Small intestine (tissue), 16 donors: ENCODE data around the gene EIF4A3. TPM values are rescaled to one million over a fixed set of nuclear protein-coding genes. Genes with fewer than 3 reads are reported as not detected.

Experiments
- DNase-seq, 2 donors: peaks; one replicate each; pipeline versions ENCODE4 v3.0.0 to v3.0.0-alpha.2; 2013
- FAIRE-seq: peaks from 2 replicates; lab custom pipeline; 2012; peaks lifted over from hg19 to GRCh38; lab: Jason Lieb, UNC
- H3K27ac ChIP-seq, 3 donors: one replicate each; pipeline ENCODE4 v1.5.1; 2013; ENCODE audit warnings: low read length in 2 of 3, mild to moderate bottlenecking in 2 of 3, control low read depth in 1 of 3, inconsistent platforms in 1 of 3, low read depth in 1 of 3, moderate library complexity in 1 of 3
- H3K27me3 ChIP-seq, 3 donors: one replicate each; pipeline ENCODE4 v1.6.1; 2013; ENCODE audit warnings: low read length in 3 of 3, inconsistent platforms in 1 of 3; ENCODE audit not compliant: control insufficient read depth in 3 of 3, insufficient read depth in 3 of 3
- H3K36me3 ChIP-seq, 3 donors: one replicate each; pipeline ENCODE4 v1.6.1; 2013; ENCODE audit warnings: low read length in 3 of 3, inconsistent platforms in 1 of 3, low read depth in 1 of 3, mild to moderate bottlenecking in 1 of 3, moderate library complexity in 1 of 3; ENCODE audit not compliant: control insufficient read depth in 3 of 3, insufficient read depth in 2 of 3
- H3K4me1 ChIP-seq, 3 donors: one replicate each; pipeline ENCODE4 v1.6.1; 2013; ENCODE audit warnings: low read length in 2 of 3, inconsistent platforms in 1 of 3, low read depth in 1 of 3, mild to moderate bottlenecking in 1 of 3, moderate library complexity in 1 of 3; ENCODE audit not compliant: control insufficient read depth in 3 of 3, insufficient read depth in 2 of 3
- H3K4me3 ChIP-seq, 3 donors: one replicate each; pipeline ENCODE4 v1.5.1; 2013; ENCODE audit warnings: low read length in 3 of 3, control low read depth in 1 of 3, inconsistent platforms in 1 of 3, low read depth in 1 of 3, mild to moderate bottlenecking in 1 of 3, moderate library complexity in 1 of 3
- H3K9me3 ChIP-seq, 2 donors: one replicate each; pipeline ENCODE4 v1.6.1; 2013; ENCODE audit warnings: low read depth in 1 of 2, low read length in 1 of 2; ENCODE audit not compliant: control insufficient read depth in 2 of 2, insufficient read depth in 1 of 2
- WGBS, 3 donors: extraction: QIAGEN DNeasy Blood & Tissue Kit; methylation state at CpG; one replicate each; pipeline ENCODE4 v1.1.7; 2013; 5-methylcytosine and 5-hydroxymethylcytosine counted together
- long read RNA-seq, 10 donors: transcript quantifications; one replicate each; lab custom pipeline, GENCODE V29; 2026
- polyA plus RNA-seq, 4 donors: library from polyadenylated mRNA; stranded (reverse) in 3 of 4; unstranded in 1 of 4; fragments of 200-250 nt in 3 of 4; fragments of 120-200 nt in 1 of 4; gene quantifications; one replicate each; pipeline versions ENCODE4 v1.2.1 to v1.2.3, GENCODE V29; 2013
- donor health status: healthy with polysubstance abuse.
- donor health status: control.
- donor health status: control.
- donor health status: Bipolar disorder and iron deficiency.
- donor health status: healthy.

Gene EIF4A3
- 10 to 100 TPM; 47.2 to 88.2 (median 67.3) TPM for polyA plus RNA-seq
- long read RNA-seq, donor 1: 0 reads
- long read RNA-seq, donor 2, transcript EIF4A3-201 (12 exons, 1,734 nt): major isoform, 14 of 15 reads
- long read RNA-seq, donor 2, partial matches to known transcripts: 0 of 15 reads
- long read RNA-seq, donor 2, other reads (novel, unspliced or antisense): 0 of 15 reads
- long read RNA-seq, donor 3, transcript EIF4A3-201 (12 exons, 1,734 nt): major isoform, 12 of 18 reads
- long read RNA-seq, donor 3, partial matches to known transcripts: 0 of 18 reads
- long read RNA-seq, donor 3, other reads (novel, unspliced or antisense): 0 of 18 reads
- long read RNA-seq, donor 4, partial matches to known transcripts: 0 of 1 reads
- long read RNA-seq, donor 4, other reads (novel, unspliced or antisense): 0 of 1 reads
- long read RNA-seq, donor 5, transcript EIF4A3-201 (12 exons, 1,734 nt): major isoform, 8 of 10 reads
- long read RNA-seq, donor 5, partial matches to known transcripts: 0 of 10 reads
- long read RNA-seq, donor 5, other reads (novel, unspliced or antisense): 0 of 10 reads
- long read RNA-seq, donor 6, transcript EIF4A3-201 (12 exons, 1,734 nt): major isoform, 23 of 25 reads
- long read RNA-seq, donor 6, partial matches to known transcripts: 0 of 25 reads
- long read RNA-seq, donor 6, other reads (novel, unspliced or antisense): 0 of 25 reads
- long read RNA-seq, donor 7, transcript EIF4A3-201 (12 exons, 1,734 nt): major isoform, 29 of 41 reads
- long read RNA-seq, donor 7, partial matches to known transcripts: 10 of 41 reads
- long read RNA-seq, donor 7, other reads (novel, unspliced or antisense): 0 of 41 reads
- long read RNA-seq, donor 8, partial matches to known transcripts: 0 of 4 reads
- long read RNA-seq, donor 8, other reads (novel, unspliced or antisense): 0 of 4 reads
- long read RNA-seq, donor 9, transcript EIF4A3-201 (12 exons, 1,734 nt): major isoform, 9 of 10 reads
- long read RNA-seq, donor 9, partial matches to known transcripts: 0 of 10 reads
- long read RNA-seq, donor 9, other reads (novel, unspliced or antisense): 0 of 10 reads
- long read RNA-seq, donor 10, transcript EIF4A3-201 (12 exons, 1,734 nt): major isoform, 38 of 47 reads
- long read RNA-seq, donor 10, partial matches to known transcripts: 6 of 47 reads
- long read RNA-seq, donor 10, other reads (novel, unspliced or antisense): 0 of 47 reads

DNA sequence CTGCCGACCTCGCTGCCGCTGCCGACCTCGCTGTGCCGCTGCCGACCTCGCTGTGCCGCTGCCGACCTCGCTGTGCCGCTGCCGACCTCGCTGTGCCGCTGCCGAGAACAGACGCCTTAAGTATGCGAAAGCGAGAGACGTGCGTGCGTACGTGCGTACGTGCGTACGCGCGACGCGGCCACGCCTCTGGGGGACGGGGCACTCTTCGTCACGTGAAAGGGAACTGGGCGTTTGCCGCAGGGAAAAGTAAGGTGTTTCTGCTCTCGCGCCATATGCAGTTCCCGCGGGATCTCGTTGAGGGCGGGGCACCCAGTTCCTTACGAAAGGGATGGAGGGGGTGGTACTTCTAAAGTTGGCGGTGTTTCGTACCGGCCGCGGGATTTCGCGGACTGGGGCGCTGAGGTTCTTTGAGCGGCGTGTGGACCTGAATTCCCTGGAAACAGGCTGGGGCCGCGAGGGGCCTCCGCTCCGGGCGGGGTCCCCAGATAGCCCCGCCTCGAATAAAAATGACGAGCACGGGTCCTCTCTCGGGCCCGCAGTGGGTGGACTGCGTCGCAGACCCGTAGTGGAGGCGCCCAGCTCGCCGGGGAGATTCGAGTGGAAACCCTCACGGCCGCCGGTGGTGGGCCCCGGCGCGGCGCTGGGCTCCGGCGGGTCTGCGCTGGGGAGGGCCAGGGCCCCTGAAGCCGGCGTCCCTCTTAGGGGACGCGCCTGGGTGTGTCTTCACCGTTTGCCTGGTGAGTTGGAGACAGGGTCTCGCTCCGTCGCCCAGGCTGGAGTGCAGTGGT, at the start of gene EIF4A3:
Gene EIF4A3, minus strand, starts transcription at position 94 of the 788 bp plus-strand sequence. CDS start 167 bp downstream, outside the sequence.
- Histone ChIP-seq H3K4me1 (peaks cover 2 to 13% (median 10%) of the 10 kb centered on the region in 3 donors), H3K9me3 (peaks cover 0 to 5% of the 10 kb centered on the region in 2 donors), H3K4me3 (peak within 1 kb of the TSS; percentile 79 to 94 (median 80)), H3K27ac (peak within 1 kb of the TSS; percentile 74 to 95 (median 92)), H3K36me3 (peaks cover 6 to 24% (median 11%) of the 10 kb centered on the region in 3 donors), H3K27me3 (no peaks in the 10 kb centered on the region)
- DNase-seq (peak; percentile 99 to 100), FAIRE-seq (no peak)
- WGBS, 3 donors: 0% methylated on average over 90 of the region's 90 CpGs

GRCh38 chr17:80196652-80197051, 49.7 kb upstream of the EIF4A3 start:
- WGBS, 3 donors: 90 to 96% (median 96%) methylated on average over 7 of the region's 7 CpGs

DNA sequence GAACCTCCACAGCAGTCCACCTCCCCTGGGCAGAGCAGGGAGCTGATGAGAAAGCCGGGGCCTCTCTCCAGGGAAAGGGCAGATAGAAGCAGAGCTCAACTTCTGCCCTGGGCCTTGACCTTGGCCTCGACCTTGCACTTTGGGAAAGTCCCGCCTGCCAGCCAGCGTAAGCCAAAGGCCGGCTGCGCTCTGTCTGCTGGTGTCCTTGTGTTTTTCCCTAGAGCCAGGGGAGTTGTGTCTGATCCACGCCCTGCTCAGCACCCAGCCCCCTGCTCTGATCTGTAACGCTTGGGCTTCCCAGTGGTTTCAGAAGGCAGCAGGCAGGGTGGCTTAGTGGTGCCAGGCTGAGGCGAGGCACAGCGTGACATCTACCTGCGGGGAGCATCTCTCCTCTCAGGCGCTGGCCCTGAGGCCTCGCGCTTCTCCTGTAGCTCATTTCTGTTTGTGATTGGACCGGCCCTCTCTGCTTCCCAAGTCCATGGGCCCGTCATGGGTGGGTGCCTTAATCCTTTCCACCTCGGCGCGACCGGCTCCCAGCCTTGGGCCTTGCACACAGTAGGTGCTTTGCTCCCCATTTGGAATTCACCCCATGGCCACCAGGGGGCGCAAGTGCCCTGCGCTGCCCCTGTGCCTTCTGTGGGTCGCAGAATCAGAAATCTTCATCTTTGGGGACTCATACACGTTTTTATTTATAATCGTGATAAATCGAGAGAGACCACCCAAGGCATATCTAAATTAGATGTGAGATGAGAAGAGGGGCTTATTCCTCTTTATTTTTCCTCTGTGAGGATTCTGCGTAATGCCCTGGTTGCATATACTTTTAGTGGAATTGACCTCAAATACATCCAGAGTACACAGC, 49.0 kb upstream of the EIF4A3 start:
- no peaks in the 10 kb centered on the region for H3K9me3 ChIP-seq
- FAIRE-seq (no peak), DNase-seq (peak in 1 of 2 donors; percentile 27)
- H3K36me3 ChIP-seq: no peaks in the 10 kb centered on the region
- H3K4me1 ChIP-seq: no peaks in the 10 kb centered on the region
- no peak overlapping the region for H3K4me3 ChIP-seq
- H3K27me3 ChIP-seq: peaks cover 0 to 12% (median 0%) of the 10 kb centered on the region in 3 donors
- 57 to 68% (median 62%) methylated on average over 27 of the region's 27 CpGs for WGBS, 3 donors
- H3K27ac ChIP-seq: no peak overlapping the region

More at GRCh38 chr17:80196652-80197051, 49.7 kb upstream of the EIF4A3 start:
- H3K36me3 ChIP-seq: peaks cover 0 to 7% (median 0%) of the 10 kb centered on the region in 3 donors
- DNase-seq (no peak), FAIRE-seq (no peak)
- H3K4me3 ChIP-seq: no peak overlapping the region
- H3K4me1 ChIP-seq: no peaks in the 10 kb centered on the region
- H3K27ac ChIP-seq: no peak overlapping the region
- peaks cover 0 to 12% (median 0%) of the 10 kb centered on the region in 3 donors for H3K27me3 ChIP-seq
- H3K9me3 ChIP-seq: no peaks in the 10 kb centered on the region

DNA sequence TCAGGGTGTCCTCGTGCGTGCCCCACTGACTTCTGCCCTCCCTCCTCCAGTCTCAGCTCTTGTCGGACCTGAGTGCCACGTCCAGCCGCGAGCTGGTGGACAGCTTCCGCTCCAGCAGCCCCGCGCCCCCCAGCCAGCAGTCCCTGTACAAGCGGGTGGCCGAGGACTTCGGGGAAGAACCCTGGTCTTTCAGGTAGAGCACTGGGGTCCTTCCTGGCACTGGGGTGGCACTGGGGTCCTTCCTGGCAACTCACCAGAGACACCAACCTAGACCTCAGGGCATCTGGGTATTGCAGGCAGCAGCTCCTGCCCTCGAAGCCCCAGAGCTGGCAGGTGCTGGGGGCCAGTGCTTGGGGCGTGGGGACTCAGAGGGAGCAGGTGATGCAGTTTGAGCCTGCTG, 48.2 kb upstream of the EIF4A3 start:
- no peaks in the 10 kb centered on the region for H3K4me1 ChIP-seq
- DNase-seq (no peak), FAIRE-seq (no peak)
- no peak overlapping the region for H3K4me3 ChIP-seq
- H3K9me3 ChIP-seq: no peaks in the 10 kb centered on the region
- H3K27ac ChIP-seq: no peak overlapping the region
- no peaks in the 10 kb centered on the region for H3K36me3 ChIP-seq
- 81 to 88% (median 82%) methylated on average over 14 of the region's 14 CpGs for WGBS, 3 donors
- peaks cover 0 to 12% (median 0%) of the 10 kb centered on the region in 3 donors for H3K27me3 ChIP-seq

DNA sequence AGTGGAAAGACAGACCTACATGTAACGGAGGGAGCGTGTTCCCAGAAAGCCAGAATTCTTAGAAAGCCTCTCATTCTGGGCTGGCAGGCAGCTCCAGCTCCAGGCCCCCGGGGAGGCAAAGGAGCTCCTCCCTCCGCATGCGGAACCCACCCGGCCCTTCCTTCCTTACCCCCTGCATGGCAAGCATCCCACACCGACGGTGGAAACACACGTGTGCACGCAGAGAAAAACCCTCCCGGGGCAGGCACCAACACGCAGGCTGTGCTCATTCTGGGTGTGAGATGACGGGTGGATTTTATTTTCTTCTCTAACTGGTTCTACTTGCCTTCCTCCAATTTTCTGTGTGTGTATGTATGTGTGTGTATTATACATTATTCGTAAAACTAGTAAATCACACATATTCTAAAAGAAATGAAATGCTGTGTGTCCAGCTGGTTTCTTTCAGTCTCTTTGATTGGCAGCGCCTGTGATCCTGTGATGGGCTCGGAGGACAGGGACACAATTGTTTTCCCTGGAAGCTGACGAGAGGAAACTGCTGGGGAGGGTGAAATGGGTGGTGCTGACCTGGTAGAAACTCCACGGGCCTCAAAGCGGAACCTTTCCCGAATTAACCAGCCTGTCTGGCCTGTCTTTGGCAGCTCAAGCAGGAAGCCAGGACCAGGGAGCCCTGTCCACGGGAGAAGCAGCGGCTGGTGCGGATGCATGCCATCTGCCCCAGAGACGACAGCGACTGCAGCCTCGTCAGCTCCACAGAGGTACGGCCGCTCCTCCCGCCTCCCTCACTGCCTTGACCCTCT, 45.1 kb upstream of the EIF4A3 start:
- no peak for FAIRE-seq
- Histone ChIP-seq H3K4me1 (peaks cover 0 to 3% (median 0%) of the 10 kb centered on the region in 3 donors), H3K27ac (no peak overlapping the region), H3K36me3 (no peaks in the 10 kb centered on the region), H3K9me3 (no peaks in the 10 kb centered on the region), H3K27me3 (peaks cover 0 to 21% (median 0%) of the 10 kb centered on the region in 3 donors), H3K4me3 (no peak overlapping the region)
- no peak for DNase-seq
- WGBS, 3 donors: 58 to 80% (median 73%) methylated on average over 29 of the region's 29 CpGs

- Histone ChIP-seq H3K36me3 (no peaks in the 10 kb centered on the region), H3K4me1 (peaks cover 0 to 3% (median 0%) of the 10 kb centered on the region in 3 donors), H3K9me3 (no peaks in the 10 kb centered on the region), H3K27me3 (peaks cover 0 to 21% (median 0%) of the 10 kb centered on the region in 3 donors), H3K4me3 (no peak overlapping the region), H3K27ac (no peak overlapping the region)
- DNase-seq: no peak
- FAIRE-seq: no peak
- WGBS, 3 donors: 79 to 90% (median 86%) methylated on average over 20 of the region's 20 CpGs
These were observed 44.3 kb upstream of the EIF4A3 start for GRCh38 chr17:80191192-80191591.
